B cell (primary cell): ENCODE measurements around the gene DENND5B. TPM values are rescaled to one million over a fixed set of nuclear protein-coding genes. Genes with fewer than 3 reads are reported as not detected.

Experiments
- ATAC-seq: fragments of 200-7000 bp; cut with Tn5 transposase; one replicate; pipeline ENCODE4 v1.10.0; 2021; ENCODE audit warnings: low read depth, mild to moderate bottlenecking, moderate number of reproducible peaks, moderate library complexity
- CTCF ChIA-PET: fragments of 350-600 bp; sonication (Branson Sonifier 250); formaldehyde crosslinking; loops from one replicate; lab custom pipeline; 2021; ENCODE audit warnings: antibody characterized with exemption, inconsistent platforms; lab: Charles Lee
- POLR2A ChIA-PET: fragments of 350-600 bp; sonication (Branson Sonifier 250); formaldehyde crosslinking; loops from one replicate; lab custom pipeline; 2021; ENCODE audit warnings: antibody characterized with exemption; lab: Charles Lee
- DNase-seq: peaks from one replicate; pipeline ENCODE4 v3.0.0; 2013
- H2AFZ ChIP-seq: 2 replicates; pipeline ENCODE4 v1.6.1; 2012; ENCODE audit warnings: mild to moderate bottlenecking, low read depth, low read length; ENCODE audit not compliant: insufficient read depth, poor library complexity, severe bottlenecking
- H3K27ac ChIP-seq, 2 donors: 1 replicate in 1 of 2; 2 replicates in 1 of 2; pipeline ENCODE4 v1.5.1; 2012 to 2013; ENCODE audit warnings: low read length in 2 of 2, mild to moderate bottlenecking in 2 of 2, moderate library complexity in 1 of 2
- H3K27me3 ChIP-seq, 4 experiments: fragments of 200-600 bp in 1 of 4; sonication (generic) in 1 of 4; replicated peaks in 1 of 4; 1 replicate in 2 of 4; 2 replicates in 2 of 4; pipeline versions ENCODE4 v1.6.1 to v1.7.0; 2013 to 2016; ENCODE audit warnings: low read length in 3 of 4, mild to moderate bottlenecking in 2 of 4, mixed read lengths in 1 of 4, moderate library complexity in 1 of 4; ENCODE audit not compliant: insufficient read depth in 4 of 4, control insufficient read depth in 3 of 4; ENCODE audit errors: control extremely low read depth in 1 of 4
- H3K36me3 ChIP-seq, 2 experiments: replicated peaks in 1 of 2; 1 replicate in 1 of 2; 2 replicates in 1 of 2; pipeline versions ENCODE4 v1.6.1 to v1.7.1; 2013; ENCODE audit warnings: low read length in 1 of 2; ENCODE audit not compliant: insufficient read depth in 2 of 2, control insufficient read depth in 1 of 2; ENCODE audit errors: control extremely low read depth in 1 of 2, extremely low read depth in 1 of 2
- H3K4me1 ChIP-seq, 2 donors: fragments of 200-600 bp in 1 of 2; sonication (generic) in 1 of 2; 1 replicate in 1 of 2; 2 replicates in 1 of 2; pipeline versions ENCODE4 v1.5.1 to v1.6.1; 2013 to 2017; ENCODE audit warnings: low read length in 2 of 2; ENCODE audit not compliant: control insufficient read depth in 2 of 2, insufficient read depth in 2 of 2
- H3K4me2 ChIP-seq: replicated peaks from 2 replicates; pipeline ENCODE3; 2012; ENCODE audit warnings: mild to moderate bottlenecking, low read depth, low read length; ENCODE audit not compliant: poor library complexity, severe bottlenecking
- H3K4me3 ChIP-seq, 5 experiments: fragments of 200-600 bp in 1 of 5; sonication (generic) in 1 of 5; 1 replicate in 3 of 5; 2 replicates in 2 of 5; pipeline versions ENCODE4 v1.5.1 to v1.7.0; 2011 to 2016; ENCODE audit warnings: low read length in 4 of 5, mild to moderate bottlenecking in 4 of 5, low read depth in 2 of 5, control low read depth in 1 of 5, moderate library complexity in 1 of 5; ENCODE audit not compliant: insufficient read depth in 1 of 5; ENCODE audit errors: control extremely low read depth in 1 of 5, extremely low read depth in 1 of 5
- H3K79me2 ChIP-seq: fragments of 200-600 bp; sonication (generic); one replicate; pipeline ENCODE4 v1.6.0; 2016; ENCODE audit warnings: low read length; ENCODE audit not compliant: control insufficient read depth, insufficient read depth
- H3K9ac ChIP-seq: fragments of 200-600 bp; sonication (generic); 2 replicates; pipeline ENCODE4 v1.6.1; 2017; ENCODE audit warnings: mild to moderate bottlenecking, low read length, moderate library complexity
- H3K9me3 ChIP-seq, 3 donors: one replicate each; pipeline versions ENCODE4 v1.6.1 to v1.7.1; 2013; ENCODE audit warnings: low read length in 2 of 3; ENCODE audit not compliant: control insufficient read depth in 2 of 3, insufficient read depth in 1 of 3; ENCODE audit errors: control extremely low read depth in 1 of 3
- H4K20me1 ChIP-seq: 2 replicates; pipeline ENCODE4 v1.6.0; 2012; ENCODE audit warnings: mild to moderate bottlenecking, low read length; ENCODE audit not compliant: insufficient read depth, control insufficient read depth, poor library complexity, severe bottlenecking
- H3K27ac Mint-ChIP-seq: one replicate; pipeline ENCODE4 v1.8.0; 2021; ENCODE audit warnings: mixed read lengths
- H3K27me3 Mint-ChIP-seq: one replicate; pipeline ENCODE4 v1.8.0; 2021; ENCODE audit warnings: mixed read lengths
- H3K4me1 Mint-ChIP-seq: one replicate; pipeline ENCODE4 v1.8.0; 2021; ENCODE audit warnings: mixed read lengths
- H3K4me3 Mint-ChIP-seq: one replicate; pipeline ENCODE4 v1.8.0; 2021; ENCODE audit warnings: mixed read lengths
- H3K9me3 Mint-ChIP-seq: one replicate; pipeline ENCODE4 v1.8.0; 2022; ENCODE audit warnings: mixed read lengths; ENCODE audit not compliant: insufficient read depth
- CTCF ChIP-seq: fragments of 200-600 bp; IDR thresholded peaks from one replicate; pipeline ENCODE4 v1.8.0; 2022; ENCODE audit warnings: antibody characterized with exemption, mild to moderate bottlenecking
- EZH2 ChIP-seq: IDR thresholded peaks from 2 replicates; pipeline ENCODE4 v1.6.1; 2012; ENCODE audit warnings: borderline replicate concordance, low read depth, mild to moderate bottlenecking, moderate library complexity, low read length; ENCODE audit not compliant: insufficient read depth, poor library complexity, severe bottlenecking
- WGBS: methylation state at CpG from one replicate; pipeline ENCODE4 v1.1.5; 2013; ENCODE audit warnings: missing lambda C conversion rate; ENCODE audit not compliant: insufficient coverage; 5-methylcytosine and 5-hydroxymethylcytosine counted together
- intact Hi-C: fragments of 100-400 bp; cut with micrococcal nuclease; formaldehyde crosslinking; loops from one replicate; pipeline ENCODE4 v1.10.0; 2022
- polyA plus RNA-seq: library from polyadenylated mRNA; depleted of rRNA; stranded (reverse); fragments of >200 nt; gene quantifications from 2 replicates; pipeline ENCODE4 v1.2.3, GENCODE V29; 2012
- total RNA-seq, 2 donors: library from RNA; stranded (reverse); fragments of 120-200 nt in 1 of 2; gene quantifications; 1 replicate in 1 of 2; 2 replicates in 1 of 2; pipeline versions ENCODE4 v1.2.3 to v1.2.4, GENCODE V29; 2013 to 2022

Gene DENND5B
- total and polyA plus RNA-seq, 2 donors (not counting 1 experiment from before 2014, with no cell fraction given), result 18.7 to 55.3 TPM

GRCh38 chr12:31588976-31589375 is 2.0 kb downstream of the DENND5B start:
- ChIA-PET CTCF (interaction anchor here (1.3 kb wide), 1 partner anchor 65 kb away, joined by 4 read pairs; no protein-coding TSS in a partner anchor), POLR2A (interaction anchor here (0.6 kb wide), 1 partner anchor 544 kb away, joined by 3 read pairs; no protein-coding TSS in a partner anchor)
- Histone ChIP-seq H3K4me2 (peak overlapping the region; percentile 74), H3K27ac (peak overlapping the region; percentile 85 to 94), H2AFZ (no peak overlapping the region), H3K9me3 (peaks cover 1 to 17% (median 16%) of the 10 kb centered on the region in 3 donors), H3K4me3 (peak overlapping the region; percentile 8 to 91 (median 76)), H4K20me1 (no peaks in the 10 kb centered on the region), H3K4me1 (peaks cover 52 to 66% of the 10 kb centered on the region in 2 donors), H3K9ac (peak overlapping the region; percentile 84), H3K79me2 (peaks cover 67% of the 10 kb centered on the region), H3K27me3 (no peaks in the 10 kb centered on the region), H3K36me3 (no peaks in the 10 kb centered on the region)
- WGBS, result no CpG with 5 or more reads among the region's 3 CpGs
- peaks cover 7% of the 10 kb centered on the region for H3K9me3 Mint-ChIP-seq
- peak overlapping the region; percentile 96 for H3K4me3 Mint-ChIP-seq
- intact Hi-C loops, result loop anchor here (10.0 kb wide), 1 partner anchor 54 kb away; no protein-coding TSS in a partner anchor
- peak overlapping the region; percentile 99 for H3K27ac Mint-ChIP-seq
- ATAC-seq, result no peak
- H3K27me3 Mint-ChIP-seq, result no peaks in the 10 kb centered on the region
- DNase-seq, result no peak
- peaks cover 62% of the 10 kb centered on the region for H3K4me1 Mint-ChIP-seq
- TF ChIP-seq EZH2 (no peak), CTCF (no peak)

- H3K27ac ChIP-seq, result peak overlapping the region; percentile 54 to 80
- ATAC-seq (no peak), DNase-seq (peak; percentile 60)
- H3K4me2 ChIP-seq, result peak overlapping the region; percentile 46
- H3K9ac ChIP-seq, result peak overlapping the region; percentile 22
- peak overlapping the region; percentile 75 for H3K4me3 Mint-ChIP-seq
- H3K36me3 ChIP-seq, result no peaks in the 10 kb centered on the region
- H2AFZ ChIP-seq, result peak overlapping the region; percentile 24
- no peaks in the 10 kb centered on the region for H3K27me3 Mint-ChIP-seq
- WGBS, result 44% methylated on average over 3 of the region's 4 CpGs
- H3K27me3 ChIP-seq, result no peaks in the 10 kb centered on the region
- ChIA-PET POLR2A (no interaction called here), CTCF (interaction anchor here (0.9 kb wide), 2 partner anchors 66 to 182 kb away, joined by 3 to 4 read pairs; no protein-coding TSS in a partner anchor)
- peaks cover 7% of the 10 kb centered on the region for H3K9me3 Mint-ChIP-seq
- peaks cover 48 to 64% of the 10 kb centered on the region in 2 donors for H3K4me1 ChIP-seq
- H3K27ac Mint-ChIP-seq, result peak overlapping the region; percentile 84
- peaks cover 5% of the 10 kb centered on the region for H4K20me1 ChIP-seq
- TF ChIP-seq EZH2 (no peak), CTCF (no peak)
- H3K4me1 Mint-ChIP-seq, result peaks cover 65% of the 10 kb centered on the region
- peaks cover 86% of the 10 kb centered on the region for H3K79me2 ChIP-seq
- intact Hi-C loops, result loop anchor here (10.0 kb wide), 1 partner anchor 52 kb away; no protein-coding TSS in a partner anchor
- peaks cover 1 to 24% (median 16%) of the 10 kb centered on the region in 3 donors for H3K9me3 ChIP-seq
- H3K4me3 ChIP-seq, result peak overlapping the region in 1 of 5 experiments; percentile 24
Measured at GRCh38 chr12:31586728-31587127, 4.2 kb downstream of the DENND5B start.
